Measurements from ENCODE around the gene RNGTT.

RNGTT gene

GRCh38 chr6:88565409-88565811 lies 398.0 kb downstream of the RNGTT start:
- TF ChIP-seq CTCF (IDR thresholded peaks at IDR 0.05) = no peak

GRCh38 chr6:88563277-88563625 lies 400.2 kb downstream of the RNGTT start:
- no peak for TF ChIP-seq CTCF (IDR thresholded peaks at IDR 0.05)

- no peak for TF ChIP-seq CTCF (IDR thresholded peaks at IDR 0.05)
Observed at GRCh38 chr6:88562353-88563276, 400.8 kb downstream of the RNGTT start.

GRCh38 chr6:88561954-88562315 lies 401.5 kb downstream of the RNGTT start:
- TF ChIP-seq CTCF (IDR thresholded peaks at IDR 0.05) = no peak

- TF ChIP-seq CTCF (IDR thresholded peaks at IDR 0.05) = no peak
Observed at GRCh38 chr6:88561034-88561953, 402.1 kb downstream of the RNGTT start.
